NB4 (cell line): ENCODE data around the gene MAGI2.

Experiments
- DNase-seq: peaks from one replicate; pipeline ENCODE4 v3.0.0; 2010; ENCODE audit warnings: low read depth
- H3K4me3 ChIP-seq: one replicate; pipeline ENCODE4 v1.5.1; 2011; ENCODE audit warnings: mild to moderate bottlenecking, low read depth, low read length, moderate library complexity
- CTCF ChIP-seq: IDR thresholded peaks from one replicate; pipeline ENCODE4 v1.5.1; 2012; ENCODE audit warnings: low read depth, low read length
- MAX ChIP-seq: IDR thresholded peaks from 2 replicates; pipeline ENCODE4 v1.6.1; 2011; ENCODE audit warnings: low read depth, low read length
- MYC ChIP-seq: IDR thresholded peaks from 2 replicates; pipeline ENCODE4 v1.6.1; 2011; ENCODE audit warnings: low read depth, low read length
- POLR2A ChIP-seq: IDR thresholded peaks from 2 replicates; pipeline ENCODE4 v1.6.1; 2011; ENCODE audit warnings: mild to moderate bottlenecking; ENCODE audit not compliant: insufficient read length; ENCODE audit errors: extremely low read depth

Gene MAGI2

GRCh38 chr7:78496096-78496630 lies 957.3 kb downstream of the MAGI2 start:
- no peak for TF ChIP-seq CTCF
- no peak for DNase-seq
- H3K4me3 ChIP-seq, result no peak overlapping the region

- H3K4me3 ChIP-seq, result no peak overlapping the region
- no peak for TF ChIP-seq MYC
- TF ChIP-seq MAX, result no peak
- DNase-seq, result no peak
Observed at GRCh38 chr7:78493401-78493800, 960.1 kb downstream of the MAGI2 start.

- no peak for TF ChIP-seq POLR2A
- no peak for TF ChIP-seq CTCF
- no peak for TF ChIP-seq MAX
- TF ChIP-seq MYC, result no peak
- no peak overlapping the region for H3K4me3 ChIP-seq
- no peak for DNase-seq
Observed at GRCh38 chr7:78492146-78492545, 961.3 kb downstream of the MAGI2 start.

- H3K4me3 ChIP-seq, result no peak overlapping the region
- DNase-seq, result no peak
- no peak for TF ChIP-seq MYC
- TF ChIP-seq CTCF, result no peak
- TF ChIP-seq POLR2A, result no peak
- no peak for TF ChIP-seq MAX
Observed at GRCh38 chr7:78490524-78490923, 962.9 kb downstream of the MAGI2 start.

GRCh38 chr7:78489476-78490240 lies 963.8 kb downstream of the MAGI2 start:
- TF ChIP-seq MAX, result no peak
- TF ChIP-seq CTCF, result no peak
- TF ChIP-seq POLR2A, result no peak
- TF ChIP-seq MYC, result no peak
- DNase-seq, result no peak
- H3K4me3 ChIP-seq, result no peak overlapping the region

GRCh38 chr7:78487464-78487863 lies 966.0 kb downstream of the MAGI2 start:
- no peak for TF ChIP-seq CTCF
- no peak for TF ChIP-seq MAX
- TF ChIP-seq MYC, result no peak
- TF ChIP-seq POLR2A, result no peak
- H3K4me3 ChIP-seq, result no peak overlapping the region
- DNase-seq, result no peak
